VCaP (cell line): ENCODE measurements around the gene ATP10A.

Source experiments
- H3K27ac ChIP-seq: fragments of 450-650 bp; 2 replicates; pipeline ENCODE4 v1.5.1; 2017
- TF ChIP-seq, protein P1 (sequence below): fragments of 450-650 bp; conservative IDR thresholded peaks from 2 replicates; pipeline ENCODE4 v1.5.1; 2017; ENCODE audit warnings: mild to moderate bottlenecking, moderate library complexity

The ATP10A gene

GRCh38 chr15:25770618-25771337, 92.3 kb downstream of the ATP10A start:
- H3K27ac ChIP-seq, result no peak overlapping the region
- TF ChIP-seq, protein P1, sequence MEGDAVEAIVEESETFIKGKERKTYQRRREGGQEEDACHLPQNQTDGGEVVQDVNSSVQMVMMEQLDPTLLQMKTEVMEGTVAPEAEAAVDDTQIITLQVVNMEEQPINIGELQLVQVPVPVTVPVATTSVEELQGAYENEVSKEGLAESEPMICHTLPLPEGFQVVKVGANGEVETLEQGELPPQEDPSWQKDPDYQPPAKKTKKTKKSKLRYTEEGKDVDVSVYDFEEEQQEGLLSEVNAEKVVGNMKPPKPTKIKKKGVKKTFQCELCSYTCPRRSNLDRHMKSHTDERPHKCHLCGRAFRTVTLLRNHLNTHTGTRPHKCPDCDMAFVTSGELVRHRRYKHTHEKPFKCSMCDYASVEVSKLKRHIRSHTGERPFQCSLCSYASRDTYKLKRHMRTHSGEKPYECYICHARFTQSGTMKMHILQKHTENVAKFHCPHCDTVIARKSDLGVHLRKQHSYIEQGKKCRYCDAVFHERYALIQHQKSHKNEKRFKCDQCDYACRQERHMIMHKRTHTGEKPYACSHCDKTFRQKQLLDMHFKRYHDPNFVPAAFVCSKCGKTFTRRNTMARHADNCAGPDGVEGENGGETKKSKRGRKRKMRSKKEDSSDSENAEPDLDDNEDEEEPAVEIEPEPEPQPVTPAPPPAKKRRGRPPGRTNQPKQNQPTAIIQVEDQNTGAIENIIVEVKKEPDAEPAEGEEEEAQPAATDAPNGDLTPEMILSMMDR, result no peak

- no peak overlapping the region for H3K27ac ChIP-seq
- TF ChIP-seq, protein P1, result no peak
Observed at GRCh38 chr15:25770031-25770430, 93.1 kb downstream of the ATP10A start.

GRCh38 chr15:25768271-25768670, 94.9 kb downstream of the ATP10A start:
- TF ChIP-seq, protein P1, result no peak
- no peak overlapping the region for H3K27ac ChIP-seq

- TF ChIP-seq, protein P1, result no peak
Observed at GRCh38 chr15:25767356-25768151, 95.6 kb downstream of the ATP10A start.

DNA sequence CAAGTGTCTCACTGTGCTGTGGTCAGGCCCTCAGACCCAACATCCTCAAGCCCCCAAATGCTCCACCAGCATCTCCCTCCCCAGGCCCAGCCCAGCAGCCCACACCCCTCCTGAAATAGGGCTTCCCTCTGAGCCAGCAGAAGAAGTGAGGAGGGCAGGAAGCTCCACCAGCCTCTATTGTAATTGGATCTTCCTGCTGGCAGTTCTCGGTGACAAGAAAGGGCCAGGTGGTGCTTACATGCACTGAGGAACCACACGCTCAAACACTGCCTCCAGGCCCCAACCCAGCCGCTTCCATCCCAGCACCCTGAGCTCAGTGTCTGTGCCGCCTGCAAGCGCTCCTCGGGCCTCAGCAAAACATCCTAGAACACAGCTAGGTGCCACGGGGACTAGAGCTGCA, 96.7 kb downstream of the ATP10A start:
- no peak overlapping the region for H3K27ac ChIP-seq
- TF ChIP-seq, protein P1, result no peak

More at GRCh38 chr15:25767356-25768151, 95.6 kb downstream of the ATP10A start:
- no peak overlapping the region for H3K27ac ChIP-seq

GRCh38 chr15:25764980-25765735, 98.0 kb downstream of the ATP10A start:
- TF ChIP-seq, protein P1, result no peak
- peak overlapping the region; percentile 81; the same call in 1 of the 2 replicates for H3K27ac ChIP-seq

DNA sequence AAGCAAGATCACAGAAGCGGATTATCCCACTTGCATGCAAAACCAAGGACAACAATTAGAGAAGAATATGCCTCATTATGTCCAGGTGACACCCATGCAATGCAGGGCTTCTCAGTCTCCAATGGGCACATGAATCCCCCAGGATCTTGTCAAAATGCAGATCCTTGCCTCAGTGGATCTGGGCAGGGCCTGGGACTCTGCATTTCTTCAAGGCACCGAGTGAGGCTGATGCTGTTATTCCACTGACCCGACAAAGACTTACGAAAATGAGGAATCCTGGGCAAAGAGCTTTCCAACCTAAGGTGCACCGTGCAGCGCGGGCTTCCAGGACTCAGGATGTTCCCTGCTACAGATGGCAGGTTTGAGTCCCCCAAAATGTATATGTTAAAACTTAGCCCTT, 99.2 kb downstream of the ATP10A start:
- H3K27ac ChIP-seq, result peak overlapping the region; percentile 81
- TF ChIP-seq, protein P1, result no peak
